Stomach (tissue), 9 donors: Measurements from ENCODE around the gene NT5DC1. TPM values are rescaled to one million over a fixed set of nuclear protein-coding genes. Genes with fewer than 3 reads are reported as not detected.

ENCODE experiments used
- DNase-seq, 2 donors: peaks; one replicate each; pipeline versions ENCODE4 v3.0.0 to v3.0.0-alpha.2; 2013 to 2019
- H3K27ac ChIP-seq, 5 donors: fragments of 200-600 bp in 4 of 5; sonication (generic) in 4 of 5; one replicate each; pipeline ENCODE4 v1.5.1; 2013 to 2019; ENCODE audit warnings: mild to moderate bottlenecking in 1 of 5, moderate library complexity in 1 of 5
- H3K27me3 ChIP-seq, 3 donors: fragments of 200-600 bp; sonication (generic); one replicate each; pipeline ENCODE4 v1.5.1; 2017 to 2019; ENCODE audit warnings: mixed run types in 1 of 3
- H3K36me3 ChIP-seq, 4 donors: fragments of 200-600 bp; sonication (generic); 1 replicate in 3 of 4; 2 replicates in 1 of 4; pipeline ENCODE4 v1.5.1; 2016 to 2019
- H3K4me1 ChIP-seq, 4 donors: fragments of 200-600 bp; sonication (generic); one replicate each; pipeline ENCODE4 v1.5.1; 2016 to 2019
- H3K4me3 ChIP-seq, 4 donors: fragments of 200-600 bp; sonication (generic) in 3 of 4; one replicate each; pipeline ENCODE4 v1.5.1; 2016 to 2019; ENCODE audit warnings: mild to moderate bottlenecking in 1 of 4
- H3K9me3 ChIP-seq, 4 donors: fragments of 200-600 bp; sonication (generic); one replicate each; pipeline ENCODE4 v1.5.1; 2016 to 2019
- EP300 ChIP-seq: sonication (generic); formaldehyde crosslinking; IDR thresholded peaks from one replicate; pipeline ENCODE4 v1.6.1; 2017; ENCODE audit warnings: antibody characterized with exemption
- POLR2A ChIP-seq, 4 donors: fragments of 450-650 bp; IDR thresholded peaks; one replicate each; pipeline ENCODE4 v1.6.1; 2016; ENCODE audit warnings: antibody characterized with exemption in 4 of 4, control low read depth in 2 of 4, mild to moderate bottlenecking in 1 of 4, moderate library complexity in 1 of 4
- POLR2AphosphoS5 ChIP-seq, 3 donors: sonication (generic); formaldehyde crosslinking; IDR thresholded peaks; one replicate each; pipeline ENCODE4 v1.6.1; 2016; ENCODE audit warnings: antibody characterized with exemption in 3 of 3
- WGBS, 5 donors: extraction: QIAGEN DNeasy Blood & Tissue Kit in 3 of 5; methylation state at CpG; one replicate each; pipeline versions ENCODE4 v1.1.5 to v1.1.7; 2013 to 2018; 5-methylcytosine and 5-hydroxymethylcytosine counted together
- intact Hi-C: fragments of 100-400 bp; cut with DNase I; formaldehyde crosslinking; loops from one replicate; pipeline ENCODE4 v1.15.1; 2023; ENCODE audit warnings: low total_unique reads
- polyA plus RNA-seq, 3 donors: library from polyadenylated mRNA; stranded (reverse); fragments of 200-250 nt; gene quantifications; one replicate each; pipeline ENCODE4 v1.2.3, GENCODE V29; 2013
- total RNA-seq, 5 donors: library from RNA; depleted of rRNA; stranded (reverse); fragments of >200 nt; gene quantifications; one replicate each; pipeline versions ENCODE4 v1.1.0 to v1.2.3, GENCODE V29; 2014 to 2016
- TF ChIP-seq, protein P1 (sequence below), 7 experiments: fragments of 450-650 bp in 4 of 7; fragments of 200-600 bp in 3 of 7; sonication (generic) in 3 of 7; IDR thresholded peaks; one replicate each; pipeline ENCODE4 v1.5.1; 2016 to 2019; ENCODE audit warnings: antibody characterized with exemption in 7 of 7, control low read depth in 2 of 7, mild to moderate bottlenecking in 1 of 7
- donor health status: healthy with polysubstance abuse.
- donor health status: Bipolar disorder and iron deficiency.
- donor health status: healthy.

Gene NT5DC1
- total and polyA plus RNA-seq, 8 donors: 8.0 to 136 (median 17.4) TPM

DNA sequence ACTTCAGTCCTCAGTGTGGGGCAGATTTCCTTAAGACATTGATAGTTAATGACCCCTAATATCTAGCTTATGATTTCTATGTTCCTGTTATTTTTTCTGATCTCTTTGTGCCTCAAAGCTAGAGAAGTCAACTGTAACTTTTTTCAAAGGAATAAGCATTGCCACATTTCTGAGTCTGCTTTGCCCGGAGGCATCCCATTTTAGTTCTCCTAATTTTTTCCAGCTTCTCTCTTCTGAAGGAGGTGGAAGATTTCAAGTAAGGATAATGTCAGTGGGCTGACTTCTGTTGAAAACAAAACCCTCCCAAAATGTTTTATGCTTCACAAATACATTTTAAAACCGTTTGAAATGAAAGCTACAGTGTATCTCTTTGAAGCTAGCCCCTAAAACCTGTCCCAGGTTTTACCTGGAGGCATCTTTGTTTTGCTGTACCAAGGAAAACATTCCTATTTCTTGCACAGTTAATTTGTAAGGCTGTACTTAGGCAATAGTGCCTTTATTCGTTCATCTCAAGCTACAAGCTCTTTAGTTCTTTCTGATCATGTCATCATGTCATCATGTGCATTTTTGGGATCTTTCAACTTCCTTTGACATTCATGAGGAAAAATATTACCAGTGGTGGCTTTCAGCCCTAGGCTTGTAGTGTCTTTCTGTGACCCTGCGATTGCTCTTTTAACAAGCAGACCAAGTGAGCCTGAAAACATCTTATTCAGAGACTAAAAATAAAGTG lies 107.6 kb downstream of the NT5DC1 start:
- WGBS, 5 donors: 84 to 88% (median 87%) methylated on average over 4 of the region's 4 CpGs
- Histone ChIP-seq H3K36me3 (no peaks in the 10 kb centered on the region), H3K9me3 (no peaks in the 10 kb centered on the region), H3K4me1 (no peaks in the 10 kb centered on the region), H3K27ac (no peak overlapping the region), H3K4me3 (no peak overlapping the region), H3K27me3 (no peaks in the 10 kb centered on the region)
- TF ChIP-seq POLR2AphosphoS5 (IDR thresholded peaks at IDR 0.05) (no peak), POLR2A (IDR thresholded peaks at IDR 0.05) (no peak), EP300 (no peak)
- TF ChIP-seq, protein P1, sequence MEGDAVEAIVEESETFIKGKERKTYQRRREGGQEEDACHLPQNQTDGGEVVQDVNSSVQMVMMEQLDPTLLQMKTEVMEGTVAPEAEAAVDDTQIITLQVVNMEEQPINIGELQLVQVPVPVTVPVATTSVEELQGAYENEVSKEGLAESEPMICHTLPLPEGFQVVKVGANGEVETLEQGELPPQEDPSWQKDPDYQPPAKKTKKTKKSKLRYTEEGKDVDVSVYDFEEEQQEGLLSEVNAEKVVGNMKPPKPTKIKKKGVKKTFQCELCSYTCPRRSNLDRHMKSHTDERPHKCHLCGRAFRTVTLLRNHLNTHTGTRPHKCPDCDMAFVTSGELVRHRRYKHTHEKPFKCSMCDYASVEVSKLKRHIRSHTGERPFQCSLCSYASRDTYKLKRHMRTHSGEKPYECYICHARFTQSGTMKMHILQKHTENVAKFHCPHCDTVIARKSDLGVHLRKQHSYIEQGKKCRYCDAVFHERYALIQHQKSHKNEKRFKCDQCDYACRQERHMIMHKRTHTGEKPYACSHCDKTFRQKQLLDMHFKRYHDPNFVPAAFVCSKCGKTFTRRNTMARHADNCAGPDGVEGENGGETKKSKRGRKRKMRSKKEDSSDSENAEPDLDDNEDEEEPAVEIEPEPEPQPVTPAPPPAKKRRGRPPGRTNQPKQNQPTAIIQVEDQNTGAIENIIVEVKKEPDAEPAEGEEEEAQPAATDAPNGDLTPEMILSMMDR (IDR thresholded peaks at IDR 0.05): no peak
- no peak for DNase-seq
- intact Hi-C loops: no loop called here

DNA sequence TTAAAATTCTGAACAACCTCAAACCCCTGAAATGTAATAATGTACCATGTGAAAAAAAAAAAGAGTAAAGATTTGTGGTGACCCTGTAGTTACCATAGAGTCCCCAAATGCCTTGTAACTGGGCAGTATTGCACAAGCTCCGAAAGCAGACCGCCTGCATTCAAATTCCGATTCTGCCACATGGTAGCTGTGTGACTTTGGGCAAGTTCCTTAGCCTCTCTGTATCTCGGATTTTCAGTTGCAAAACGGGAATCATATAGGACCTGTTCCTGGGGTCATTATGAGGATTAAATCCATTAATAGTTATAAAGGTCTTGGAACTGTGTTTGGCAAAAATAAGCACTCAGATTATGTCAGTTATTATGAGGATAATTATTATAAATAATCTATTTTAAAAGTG lies 109.7 kb downstream of the NT5DC1 start:
- Histone ChIP-seq H3K9me3 (no peaks in the 10 kb centered on the region), H3K27ac (no peak overlapping the region), H3K4me1 (no peaks in the 10 kb centered on the region), H3K27me3 (no peaks in the 10 kb centered on the region), H3K36me3 (no peaks in the 10 kb centered on the region), H3K4me3 (no peak overlapping the region)
- 92 to 95% (median 94%) methylated on average over 5 of the region's 5 CpGs for WGBS, 5 donors
- TF ChIP-seq POLR2A (IDR thresholded peaks at IDR 0.05): no peak
- no peak for TF ChIP-seq EP300
- TF ChIP-seq, protein P1 (IDR thresholded peaks at IDR 0.05): no peak
- no peak for TF ChIP-seq POLR2AphosphoS5 (IDR thresholded peaks at IDR 0.05)
- intact Hi-C loops: no loop called here
- no peak for DNase-seq

DNA sequence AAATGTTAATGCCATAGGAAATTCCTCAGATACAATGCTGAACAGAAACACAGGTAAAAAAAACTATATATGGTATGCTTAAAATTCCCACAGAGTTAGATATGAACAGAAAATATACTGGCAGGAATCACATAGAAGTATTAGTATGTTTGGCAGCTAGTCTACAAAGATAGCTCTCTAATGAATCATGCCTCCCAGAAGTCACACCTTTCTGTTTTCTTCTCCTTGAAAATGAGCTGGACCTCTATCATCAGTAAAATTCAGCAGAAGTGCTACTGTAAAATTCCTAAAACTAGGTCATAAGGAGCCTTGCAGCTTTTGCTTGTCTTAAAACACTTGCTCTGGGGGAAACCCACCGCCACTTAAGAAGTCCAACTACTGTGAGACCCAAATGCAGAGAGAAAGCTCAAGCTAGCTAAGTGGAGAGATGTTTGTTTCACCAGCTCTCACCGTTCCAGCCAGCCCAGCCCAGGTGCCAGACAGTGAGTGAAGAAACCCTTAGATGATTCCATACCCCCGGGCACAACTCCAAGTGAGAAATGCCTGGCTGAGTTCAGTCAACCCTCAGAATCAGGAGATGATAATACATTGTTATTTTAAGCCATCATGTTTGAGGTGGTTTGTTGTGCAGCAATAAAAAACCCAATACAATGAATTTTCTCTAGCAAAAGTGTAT lies 110.2 kb downstream of the NT5DC1 start:
- H3K27ac ChIP-seq: no peak overlapping the region
- no peak overlapping the region for H3K4me3 ChIP-seq
- H3K27me3 ChIP-seq: no peaks in the 10 kb centered on the region
- no peaks in the 10 kb centered on the region for H3K36me3 ChIP-seq
- no peak for DNase-seq
- 44 to 80% (median 60%) methylated on average over 3 of the region's 3 CpGs for WGBS, 5 donors
- H3K9me3 ChIP-seq: no peaks in the 10 kb centered on the region
- no peaks in the 10 kb centered on the region for H3K4me1 ChIP-seq
- intact Hi-C loops: no loop called here
- TF ChIP-seq POLR2A (IDR thresholded peaks at IDR 0.05) (no peak), EP300 (no peak), POLR2AphosphoS5 (IDR thresholded peaks at IDR 0.05) (no peak)
- TF ChIP-seq, protein P1 (IDR thresholded peaks at IDR 0.05): no peak

DNA sequence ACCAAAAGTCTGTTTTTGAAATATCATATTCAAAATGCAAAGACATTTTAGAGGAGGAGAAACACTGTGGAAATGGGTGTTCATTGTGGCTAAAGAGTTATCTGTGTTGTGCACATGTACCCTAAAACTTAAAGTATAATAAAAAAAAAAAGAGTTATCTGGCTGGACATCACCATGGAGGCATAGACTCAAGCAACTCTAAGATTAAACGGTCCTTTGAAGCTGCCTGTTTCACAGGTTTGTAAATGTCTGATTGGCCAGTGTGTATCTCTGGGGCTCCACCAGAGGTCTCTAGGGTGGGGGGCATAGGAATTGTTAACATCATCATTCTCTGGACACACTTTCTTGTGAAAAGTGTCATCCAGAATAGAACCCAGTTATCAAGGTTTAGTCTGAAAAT lies 114.0 kb downstream of the NT5DC1 start:
- no peaks in the 10 kb centered on the region for H3K27me3 ChIP-seq
- H3K27ac ChIP-seq: no peak overlapping the region
- intact Hi-C loops: no loop called here
- no peaks in the 10 kb centered on the region for H3K9me3 ChIP-seq
- no peaks in the 10 kb centered on the region for H3K36me3 ChIP-seq
- H3K4me1 ChIP-seq: peaks cover 0 to 14% (median 3%) of the 10 kb centered on the region in 4 donors
- TF ChIP-seq, protein P1 (IDR thresholded peaks at IDR 0.05): no peak
- TF ChIP-seq POLR2A (IDR thresholded peaks at IDR 0.05): no peak
- DNase-seq: no peak
- WGBS, 5 donors: 81 to 95% (median 88%) methylated on average over 1 of the region's 1 CpG
- H3K4me3 ChIP-seq: no peak overlapping the region
